IMR-90 (cell line): ENCODE results near the gene ALPP. TPM values are rescaled to one million over a fixed set of nuclear protein-coding genes. Genes with fewer than 3 reads are reported as not detected.

Experiments
- ATAC-seq: fragments of 200-7000 bp; cut with Tn5 transposase; 2 replicates; pipeline ENCODE4 v1.9.1; 2020; ENCODE audit warnings: low read depth, mild to moderate bottlenecking, moderate library complexity
- BruUV-seq: library from RNA; stranded (reverse); fragments of 400-500 nt; replicated peaks from 2 replicates; lab custom pipeline; 2021; lab: Mats Ljungman, UMichigan
- CTCF ChIA-PET: fragments of 300-600 bp; formaldehyde crosslinking; extraction: SDS; loops from one replicate; lab custom pipeline; 2021; ENCODE audit warnings: antibody characterized with exemption; lab: Yijun Ruan, JAX
- POLR2A ChIA-PET: fragments of 300-600 bp; sonication (Branson Sonifier 250); formaldehyde crosslinking; loops from one replicate; lab custom pipeline; 2022; ENCODE audit warnings: antibody characterized with exemption; ENCODE audit not compliant: unreplicated experiment; lab: Charles Lee
- DNase-seq: peaks from one replicate; pipeline ENCODE4 v3.0.0; 2013
- H2AFZ ChIP-seq: replicated peaks from 2 replicates; pipeline ENCODE3; 2013; ENCODE audit warnings: low read length, mild to moderate bottlenecking; ENCODE audit not compliant: poor library complexity
- H2AK5ac ChIP-seq: 2 replicates; pipeline ENCODE4 v1.6.1; 2013; ENCODE audit warnings: low read depth, low read length, inconsistent platforms
- H2AK9ac ChIP-seq: replicated peaks from 2 replicates; pipeline ENCODE3; 2013; ENCODE audit warnings: mild to moderate bottlenecking, low read depth, low read length, moderate library complexity; ENCODE audit not compliant: poor library complexity
- H2BK120ac ChIP-seq: 2 replicates; pipeline ENCODE4 v1.6.1; 2013; ENCODE audit warnings: low read depth, low read length, inconsistent platforms
- H2BK15ac ChIP-seq: 3 replicates; pipeline ENCODE4 v1.6.1; 2013; ENCODE audit warnings: low read depth, low read length, inconsistent platforms
- H2BK20ac ChIP-seq: 2 replicates; pipeline ENCODE4 v1.6.1; 2013; ENCODE audit warnings: low read depth, mild to moderate bottlenecking, inconsistent platforms, low read length, moderate library complexity
- H2BK5ac ChIP-seq: 2 replicates; pipeline ENCODE4 v1.6.1; 2013; ENCODE audit warnings: mild to moderate bottlenecking, low read depth, low read length, inconsistent platforms; ENCODE audit not compliant: poor library complexity, severe bottlenecking
- H3K14ac ChIP-seq: replicated peaks from 2 replicates; pipeline ENCODE4 v1.6.1; 2013; ENCODE audit warnings: low read depth, low read length, inconsistent platforms
- H3K18ac ChIP-seq: 2 replicates; pipeline ENCODE4 v1.6.1; 2013; ENCODE audit warnings: low read depth, low read length, control low read depth
- H3K23ac ChIP-seq: 2 replicates; pipeline ENCODE4 v1.6.1; 2013; ENCODE audit warnings: low read depth, low read length, inconsistent platforms
- H3K27ac ChIP-seq: 2 replicates; pipeline ENCODE4 v1.5.1; 2013; ENCODE audit warnings: mild to moderate bottlenecking, control low read depth, low read length; ENCODE audit not compliant: insufficient read depth
- H3K27me3 ChIP-seq: 2 replicates; pipeline ENCODE4 v1.6.1; 2013; ENCODE audit warnings: low read length; ENCODE audit not compliant: control insufficient read depth, insufficient read depth
- H3K36me3 ChIP-seq: 2 replicates; pipeline ENCODE4 v1.6.1; 2013; ENCODE audit warnings: low read length, mixed read lengths; ENCODE audit not compliant: control insufficient read depth, insufficient read depth
- H3K4ac ChIP-seq: 2 replicates; pipeline ENCODE4 v1.6.1; 2013; ENCODE audit warnings: low read depth, low read length, inconsistent platforms
- H3K4me1 ChIP-seq: 2 replicates; pipeline ENCODE4 v1.6.1; 2013; ENCODE audit warnings: low read length, mixed read lengths; ENCODE audit not compliant: control insufficient read depth, insufficient read depth
- H3K4me2 ChIP-seq: 2 replicates; pipeline ENCODE4 v1.6.1; 2013; ENCODE audit warnings: low read depth, mild to moderate bottlenecking, control low read depth, low read length, moderate library complexity
- H3K4me3 ChIP-seq: 2 replicates; pipeline ENCODE4 v1.5.1; 2013; ENCODE audit warnings: low read depth, mild to moderate bottlenecking, control low read depth, low read length, moderate library complexity; ENCODE audit not compliant: insufficient read depth
- H3K56ac ChIP-seq: 2 replicates; pipeline ENCODE4 v1.6.1; 2013; ENCODE audit warnings: low read length, inconsistent platforms; ENCODE audit not compliant: insufficient read depth; ENCODE audit errors: extremely low read depth
- H3K79me1 ChIP-seq, 2 experiments: 2 replicates each; pipeline ENCODE4 v1.6.1; 2013; ENCODE audit warnings: low read length in 2 of 2, inconsistent platforms in 1 of 2, low read depth in 1 of 2
- H3K9ac ChIP-seq: 2 replicates; pipeline ENCODE4 v1.6.1; 2013; ENCODE audit warnings: low read depth, low read length, control low read depth
- H3K9me1 ChIP-seq: 2 replicates; pipeline ENCODE4 v1.6.1; 2013; ENCODE audit warnings: low read length, inconsistent platforms; ENCODE audit not compliant: insufficient read depth
- H3K9me3 ChIP-seq: 2 replicates; pipeline ENCODE4 v1.6.1; 2013; ENCODE audit warnings: low read length; ENCODE audit not compliant: control insufficient read depth, insufficient read depth
- H4K20me1 ChIP-seq: 2 replicates; pipeline ENCODE4 v1.6.1; 2013; ENCODE audit warnings: low read length, inconsistent platforms; ENCODE audit not compliant: insufficient read depth
- H4K5ac ChIP-seq: 2 replicates; pipeline ENCODE4 v1.6.1; 2013; ENCODE audit warnings: mild to moderate bottlenecking, low read depth, low read length, control low read depth
- H4K8ac ChIP-seq, 2 experiments: 2 replicates each; pipeline ENCODE4 v1.6.1; 2013; ENCODE audit warnings: low read depth in 2 of 2, low read length in 2 of 2, control low read depth in 1 of 2, inconsistent platforms in 1 of 2
- H4K91ac ChIP-seq: 2 replicates; pipeline ENCODE4 v1.6.1; 2013; ENCODE audit warnings: low read depth, low read length, inconsistent platforms; ENCODE audit not compliant: insufficient read depth
- BHLHE40 ChIP-seq: fragments of 150-350 bp; IDR thresholded peaks from 2 replicates; pipeline ENCODE4 v1.6.1; 2016; ENCODE audit warnings: mild to moderate bottlenecking, low read depth, low read length
- CEBPB ChIP-seq: IDR thresholded peaks from 2 replicates; pipeline ENCODE4 v1.6.1; 2012; ENCODE audit warnings: low read depth, low read length, improper control_type of control experiment
- FOS ChIP-seq: fragments of 150-350 bp; IDR thresholded peaks from 2 replicates; pipeline ENCODE4 v1.6.1; 2016; ENCODE audit warnings: low read depth, low read length
- MAFK ChIP-seq: IDR thresholded peaks from 2 replicates; pipeline ENCODE4 v1.6.1; 2012; ENCODE audit warnings: low read depth, low read length, improper control_type of control experiment
- MAZ ChIP-seq: IDR thresholded peaks from 2 replicates; pipeline ENCODE4 v1.6.1; 2012; ENCODE audit warnings: low read depth, mild to moderate bottlenecking, low read length, improper control_type of control experiment, moderate library complexity, borderline replicate concordance
- MXI1 ChIP-seq: IDR thresholded peaks from 2 replicates; pipeline ENCODE4 v1.6.1; 2012; ENCODE audit warnings: low read depth, mild to moderate bottlenecking, low read length, moderate library complexity, borderline replicate concordance
- NFE2L2 ChIP-seq: fragments of 150-350 bp; IDR thresholded peaks from 2 replicates; pipeline ENCODE4 v1.6.1; 2016; ENCODE audit warnings: low read depth, mild to moderate bottlenecking, low read length
- POLR2A ChIP-seq: IDR thresholded peaks from 2 replicates; pipeline ENCODE4 v1.6.1; 2012; ENCODE audit warnings: mild to moderate bottlenecking, low read depth, low read length
- RCOR1 ChIP-seq: IDR thresholded peaks from 2 replicates; pipeline ENCODE4 v1.6.1; 2012; ENCODE audit warnings: mild to moderate bottlenecking, low read length, improper control_type of control experiment; ENCODE audit not compliant: insufficient replicate concordance
- SMC3 ChIP-seq: fragments of 150-350 bp; IDR thresholded peaks from 2 replicates; pipeline ENCODE4 v1.6.1; 2016; ENCODE audit warnings: low read depth, mild to moderate bottlenecking, antibody characterized with exemption, low read length, moderate library complexity
- WGBS, 2 experiments: methylation state at CpG; one replicate each; pipeline versions ENCODE4 v1.1.5 to v1.1.7; 2013; ENCODE audit warnings: missing lambda C conversion rate in 2 of 2; ENCODE audit not compliant: insufficient read length in 1 of 2; ENCODE audit errors: extremely low coverage in 2 of 2; 5-methylcytosine and 5-hydroxymethylcytosine counted together
- dilution Hi-C: fragments of 300-500 bp; cut with HindIII; formaldehyde crosslinking; loops from one replicate; pipeline ENCODE4 v1.14.3; 2018; ENCODE audit warnings: low sequenced_read_pairs; ENCODE audit not compliant: unreplicated experiment
- in situ Hi-C: fragments of 300-500 bp; cut with MboI; formaldehyde crosslinking; loops from 3 replicates; pipeline ENCODE4 v1.14.3; 2019; ENCODE audit warnings: low sequenced_read_pairs, inconsistent platforms, mixed read lengths
- intact Hi-C: fragments of 100-400 bp; cut with micrococcal nuclease; formaldehyde crosslinking; loops from 2 replicates; pipeline ENCODE4 v1.10.0; 2022
- polyA plus RNA-seq, 3 experiments: library from polyadenylated mRNA; depleted of rRNA; stranded (reverse); fragments of >200 nt; gene quantifications; 2 replicates each; pipeline ENCODE4 v1.2.3, GENCODE V29; 2012; ENCODE audit warnings: low replicate concordance in 1 of 3
- total RNA-seq: library from RNA; depleted of rRNA; stranded (reverse); fragments of >200 nt; gene quantifications from 2 replicates; pipeline ENCODE4 v1.2.3, GENCODE V29; 2012
- TF ChIP-seq, protein P1 (sequence below): fragments of 150-350 bp; IDR thresholded peaks from 2 replicates; pipeline ENCODE4 v1.6.1; 2016; ENCODE audit warnings: low read depth, mild to moderate bottlenecking, low read length, moderate library complexity, borderline replicate concordance
- TF ChIP-seq, protein P2 (sequence below): conservative IDR thresholded peaks from 2 replicates; pipeline ENCODE4 v1.5.1; 2012; ENCODE audit warnings: mild to moderate bottlenecking, low read depth, low read length, improper control_type of control experiment

The ALPP gene
- total and polyA plus RNA-seq, 2 of the 4 experiments (the other 2 are of a cell fraction), result not detected

DNA sequence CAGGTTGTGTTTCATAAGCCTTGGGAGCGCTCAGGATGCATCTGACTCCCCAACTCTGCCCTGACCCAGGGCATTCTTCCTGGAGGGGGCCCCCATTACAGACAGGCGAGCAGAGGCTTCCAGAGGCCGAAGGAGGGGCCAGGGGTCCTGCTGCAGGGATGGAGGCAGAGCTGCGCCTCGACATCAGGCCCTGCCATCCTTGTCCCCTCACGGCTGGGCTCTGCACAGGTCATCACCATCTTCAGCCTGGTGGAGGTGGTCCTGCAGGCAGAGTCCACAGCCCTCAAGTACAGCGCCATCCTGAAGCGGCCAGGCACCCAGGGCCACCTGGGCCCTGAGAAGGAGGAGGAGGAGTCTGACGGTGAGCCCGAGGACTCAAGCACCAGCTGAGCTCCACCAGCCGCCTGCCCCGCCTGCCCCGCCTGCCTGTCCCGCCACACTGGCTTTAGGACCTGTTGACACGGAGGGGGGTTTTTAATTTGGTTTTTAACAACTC, 42.3 kb upstream of the ALPP start:
- TF ChIP-seq POLR2A, result no peak
- TF ChIP-seq MXI1, result no peak
- TF ChIP-seq MAFK, result no peak
- TF ChIP-seq, protein P1, sequence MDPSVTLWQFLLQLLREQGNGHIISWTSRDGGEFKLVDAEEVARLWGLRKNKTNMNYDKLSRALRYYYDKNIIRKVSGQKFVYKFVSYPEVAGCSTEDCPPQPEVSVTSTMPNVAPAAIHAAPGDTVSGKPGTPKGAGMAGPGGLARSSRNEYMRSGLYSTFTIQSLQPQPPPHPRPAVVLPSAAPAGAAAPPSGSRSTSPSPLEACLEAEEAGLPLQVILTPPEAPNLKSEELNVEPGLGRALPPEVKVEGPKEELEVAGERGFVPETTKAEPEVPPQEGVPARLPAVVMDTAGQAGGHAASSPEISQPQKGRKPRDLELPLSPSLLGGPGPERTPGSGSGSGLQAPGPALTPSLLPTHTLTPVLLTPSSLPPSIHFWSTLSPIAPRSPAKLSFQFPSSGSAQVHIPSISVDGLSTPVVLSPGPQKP, result no peak
- no peak for TF ChIP-seq CEBPB
- TF ChIP-seq SMC3, result no peak
- TF ChIP-seq, protein P2, sequence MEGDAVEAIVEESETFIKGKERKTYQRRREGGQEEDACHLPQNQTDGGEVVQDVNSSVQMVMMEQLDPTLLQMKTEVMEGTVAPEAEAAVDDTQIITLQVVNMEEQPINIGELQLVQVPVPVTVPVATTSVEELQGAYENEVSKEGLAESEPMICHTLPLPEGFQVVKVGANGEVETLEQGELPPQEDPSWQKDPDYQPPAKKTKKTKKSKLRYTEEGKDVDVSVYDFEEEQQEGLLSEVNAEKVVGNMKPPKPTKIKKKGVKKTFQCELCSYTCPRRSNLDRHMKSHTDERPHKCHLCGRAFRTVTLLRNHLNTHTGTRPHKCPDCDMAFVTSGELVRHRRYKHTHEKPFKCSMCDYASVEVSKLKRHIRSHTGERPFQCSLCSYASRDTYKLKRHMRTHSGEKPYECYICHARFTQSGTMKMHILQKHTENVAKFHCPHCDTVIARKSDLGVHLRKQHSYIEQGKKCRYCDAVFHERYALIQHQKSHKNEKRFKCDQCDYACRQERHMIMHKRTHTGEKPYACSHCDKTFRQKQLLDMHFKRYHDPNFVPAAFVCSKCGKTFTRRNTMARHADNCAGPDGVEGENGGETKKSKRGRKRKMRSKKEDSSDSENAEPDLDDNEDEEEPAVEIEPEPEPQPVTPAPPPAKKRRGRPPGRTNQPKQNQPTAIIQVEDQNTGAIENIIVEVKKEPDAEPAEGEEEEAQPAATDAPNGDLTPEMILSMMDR, result no peak
- no peak for TF ChIP-seq NFE2L2
- TF ChIP-seq RCOR1, result no peak
- no peak for TF ChIP-seq MAZ
- no peak for TF ChIP-seq BHLHE40
- TF ChIP-seq FOS, result no peak
- in situ Hi-C loops, result no loop called here

More for the DNA sequence above, 42.3 kb upstream of the ALPP start:
- Histone ChIP-seq H2AFZ (no peak overlapping the region), H3K9me3 (no peaks in the 10 kb centered on the region), H3K4ac (no peak overlapping the region), H3K4me3 (no peak overlapping the region), H3K56ac (no peak overlapping the region), H3K14ac (no peak overlapping the region), H2AK5ac (no peak overlapping the region), H2BK20ac (no peak overlapping the region), H3K9me1 (no peaks in the 10 kb centered on the region), H3K4me1 (no peaks in the 10 kb centered on the region), H2BK15ac (no peak overlapping the region), H4K5ac (no peak overlapping the region), H3K9ac (no peak overlapping the region), H3K36me3 (no peaks in the 10 kb centered on the region), H2AK9ac (no peak overlapping the region), H3K27me3 (no peaks in the 10 kb centered on the region), H2BK120ac (no peak overlapping the region), H4K91ac (no peak overlapping the region), H3K23ac (no peak overlapping the region), H2BK5ac (no peak overlapping the region), H3K79me1 (no peaks in the 10 kb centered on the region), H3K4me2 (no peak overlapping the region), H4K8ac (no peak overlapping the region), H3K18ac (no peak overlapping the region), H4K20me1 (no peaks in the 10 kb centered on the region), H3K27ac (no peak overlapping the region)
- ATAC-seq (no peak), DNase-seq (no peak)
- ChIA-PET POLR2A (no interaction called here), CTCF (no interaction called here)
- intact Hi-C loops (no loop called here), dilution Hi-C loops (no loop called here)
- BruUV-seq, result no TSS peak
- 91% methylated on average over 5 of the region's 15 CpGs; no CpG with 5 or more reads in 1 of the 2 experiments for WGBS, 2 experiments
